Trophoblast cell (in vitro differentiated cells and primary cell): Measurements from ENCODE around the gene THSD4.

Experiments
- DNase-seq, 2 donors: peaks; one replicate each; pipeline ENCODE4 v3.0.0-alpha.2; 2016
- H2AFZ ChIP-seq: 2 replicates; pipeline ENCODE4 v1.6.1; 2013; ENCODE audit warnings: low read length, moderate library complexity, mild to moderate bottlenecking; ENCODE audit not compliant: insufficient read depth, poor library complexity
- H2AK5ac ChIP-seq: 2 replicates; pipeline ENCODE4 v1.6.1; 2013; ENCODE audit warnings: mild to moderate bottlenecking, low read length
- H2BK120ac ChIP-seq: 2 replicates; pipeline ENCODE4 v1.6.1; 2013; ENCODE audit warnings: low read length, mild to moderate bottlenecking, moderate library complexity; ENCODE audit not compliant: insufficient read depth, poor library complexity
- H2BK12ac ChIP-seq: 2 replicates; pipeline ENCODE4 v1.6.1; 2013; ENCODE audit warnings: mild to moderate bottlenecking, low read length, moderate library complexity
- H2BK5ac ChIP-seq: 2 replicates; pipeline ENCODE4 v1.6.1; 2013; ENCODE audit warnings: low read length, low read depth, moderate library complexity, mild to moderate bottlenecking; ENCODE audit not compliant: poor library complexity
- H3K14ac ChIP-seq: 2 replicates; pipeline ENCODE4 v1.6.1; 2013; ENCODE audit warnings: mild to moderate bottlenecking, low read length
- H3K18ac ChIP-seq: 2 replicates; pipeline ENCODE4 v1.6.1; 2013; ENCODE audit warnings: mild to moderate bottlenecking, low read length
- H3K23ac ChIP-seq: 2 replicates; pipeline ENCODE4 v1.6.1; 2013; ENCODE audit warnings: low read length
- H3K27ac ChIP-seq: 2 replicates; pipeline ENCODE4 v1.5.1; 2013; ENCODE audit warnings: low read depth, mild to moderate bottlenecking, inconsistent platforms, low read length, moderate library complexity
- H3K27me3 ChIP-seq: 2 replicates; pipeline ENCODE4 v1.6.1; 2013; ENCODE audit warnings: inconsistent platforms, mild to moderate bottlenecking, low read length, moderate library complexity; ENCODE audit not compliant: insufficient read depth
- H3K36me3 ChIP-seq, 2 experiments: 1 replicate in 1 of 2; 2 replicates in 1 of 2; pipeline ENCODE4 v1.6.1; 2013; ENCODE audit warnings: low read length in 2 of 2, mild to moderate bottlenecking in 2 of 2, moderate library complexity in 1 of 2; ENCODE audit not compliant: insufficient read depth in 2 of 2, control insufficient read depth in 1 of 2
- H3K4ac ChIP-seq: 2 replicates; pipeline ENCODE4 v1.6.1; 2013; ENCODE audit warnings: low read depth, mild to moderate bottlenecking, low read length, moderate library complexity
- H3K4me1 ChIP-seq, 2 experiments: 1 replicate in 1 of 2; 2 replicates in 1 of 2; pipeline ENCODE4 v1.6.1; 2013; ENCODE audit warnings: low read length in 2 of 2, mild to moderate bottlenecking in 2 of 2, moderate library complexity in 1 of 2; ENCODE audit not compliant: insufficient read depth in 2 of 2, control insufficient read depth in 1 of 2
- H3K4me2 ChIP-seq: 2 replicates; pipeline ENCODE4 v1.6.1; 2013; ENCODE audit warnings: inconsistent platforms, mild to moderate bottlenecking, low read length, moderate library complexity
- H3K4me3 ChIP-seq: 2 replicates; pipeline ENCODE4 v1.5.1; 2013; ENCODE audit warnings: mild to moderate bottlenecking, low read depth, low read length, inconsistent platforms
- H3K79me1 ChIP-seq: one replicate; pipeline ENCODE4 v1.6.1; 2013; ENCODE audit warnings: low read length
- H3K79me2 ChIP-seq: 2 replicates; pipeline ENCODE4 v1.6.1; 2013; ENCODE audit warnings: low read length, mild to moderate bottlenecking; ENCODE audit not compliant: control insufficient read depth, insufficient read depth, poor library complexity
- H3K9ac ChIP-seq: 2 replicates; pipeline ENCODE4 v1.6.1; 2013; ENCODE audit warnings: mild to moderate bottlenecking, low read length
- H3K9me3 ChIP-seq: 2 replicates; pipeline ENCODE4 v1.6.1; 2013; ENCODE audit warnings: low read depth, mild to moderate bottlenecking, control low read depth, inconsistent platforms, low read length; ENCODE audit not compliant: insufficient read depth
- H4K12ac ChIP-seq: 2 replicates; pipeline ENCODE4 v1.6.1; 2013; ENCODE audit warnings: low read depth, mild to moderate bottlenecking, low read length, moderate library complexity
- H4K8ac ChIP-seq: 2 replicates; pipeline ENCODE4 v1.6.1; 2013; ENCODE audit warnings: low read depth, mild to moderate bottlenecking, low read length, moderate library complexity
- H4K91ac ChIP-seq: one replicate; pipeline ENCODE4 v1.6.1; 2013; ENCODE audit warnings: low read depth, mild to moderate bottlenecking, low read length, moderate library complexity
- WGBS: extraction: QIAGEN DNeasy Blood & Tissue Kit; methylation state at CpG from one replicate; pipeline ENCODE4 v1.1.7; 2013; ENCODE audit warnings: missing lambda C conversion rate; ENCODE audit not compliant: insufficient read length, insufficient coverage; ENCODE audit errors: extremely low coverage; 5-methylcytosine and 5-hydroxymethylcytosine counted together

Gene THSD4

DNA sequence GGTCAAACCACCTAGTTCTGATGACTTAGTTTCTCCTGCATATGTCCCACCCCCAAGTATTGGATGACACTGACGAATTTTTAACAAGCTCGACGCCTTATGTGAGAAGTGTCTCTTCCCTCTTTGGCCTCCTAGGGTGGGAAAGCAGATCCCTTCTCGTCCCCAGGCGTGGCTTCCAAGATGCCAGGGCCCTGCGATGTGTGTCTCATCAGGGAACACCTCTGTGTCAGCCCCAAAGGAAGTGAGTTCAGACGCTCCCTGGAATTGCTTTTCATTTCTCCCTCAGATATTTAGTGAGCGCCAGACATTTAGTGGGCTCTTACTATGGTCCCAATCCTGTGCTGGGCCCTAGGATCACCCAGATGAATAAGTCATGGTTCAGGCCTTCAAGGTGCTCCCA, 482.4 kb downstream of the THSD4 start:
- Histone ChIP-seq H3K4me1 (no peaks in the 10 kb centered on the region), H3K4me2 (no peak overlapping the region), H3K4me3 (no peak overlapping the region), H3K9me3 (peaks cover 1% of the 10 kb centered on the region), H3K18ac (no peak overlapping the region), H4K91ac (no peak overlapping the region), H3K4ac (no peak overlapping the region), H3K36me3 (no peaks in the 10 kb centered on the region), H3K79me2 (no peaks in the 10 kb centered on the region), H3K79me1 (no peaks in the 10 kb centered on the region), H2AFZ (no peak overlapping the region), H2BK5ac (no peak overlapping the region), H4K8ac (no peak overlapping the region), H3K27me3 (no peaks in the 10 kb centered on the region), H4K12ac (no peak overlapping the region), H3K23ac (no peak overlapping the region), H2AK5ac (no peak overlapping the region), H3K27ac (no peak overlapping the region), H2BK12ac (no peak overlapping the region), H3K9ac (no peak overlapping the region), H2BK120ac (no peak overlapping the region), H3K14ac (no peak overlapping the region)
- WGBS = no CpG with 5 or more reads among the region's 8 CpGs
- no peak for DNase-seq

DNA sequence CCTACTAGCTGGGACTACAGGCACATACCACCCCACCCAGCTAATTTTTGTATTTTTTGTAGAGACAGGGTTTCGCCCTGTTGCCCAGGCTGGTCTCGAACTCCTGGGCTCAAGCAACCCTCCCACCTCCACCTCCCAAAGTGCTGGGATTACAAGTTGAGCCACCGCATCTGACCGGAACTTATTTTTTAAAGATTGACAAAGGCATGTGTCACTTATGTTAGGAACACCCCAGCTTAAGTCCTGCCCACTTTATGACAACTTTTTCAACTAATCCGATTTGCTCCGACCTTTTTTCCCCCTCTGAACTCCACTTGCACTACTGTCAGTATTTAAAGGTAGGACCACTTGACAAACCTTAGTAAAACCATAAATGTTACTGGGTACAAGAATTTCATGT, 483.5 kb downstream of the THSD4 start:
- no peak overlapping the region for H4K8ac ChIP-seq
- no peak overlapping the region for H3K4ac ChIP-seq
- H3K27me3 ChIP-seq = no peaks in the 10 kb centered on the region
- no peaks in the 10 kb centered on the region for H3K79me2 ChIP-seq
- no peak overlapping the region for H3K4me3 ChIP-seq
- H2BK120ac ChIP-seq = no peak overlapping the region
- no peak overlapping the region for H3K9ac ChIP-seq
- H4K91ac ChIP-seq = no peak overlapping the region
- H4K12ac ChIP-seq = no peak overlapping the region
- DNase-seq = no peak
- H2AK5ac ChIP-seq = no peak overlapping the region
- no CpG with 5 or more reads among the region's 6 CpGs for WGBS
- H2BK5ac ChIP-seq = no peak overlapping the region
- no peak overlapping the region for H3K23ac ChIP-seq
- H3K36me3 ChIP-seq = no peaks in the 10 kb centered on the region
- no peaks in the 10 kb centered on the region for H3K79me1 ChIP-seq
- no peak overlapping the region for H3K4me2 ChIP-seq
- no peak overlapping the region for H3K14ac ChIP-seq
- no peaks in the 10 kb centered on the region for H3K4me1 ChIP-seq
- H3K9me3 ChIP-seq = peaks cover 1% of the 10 kb centered on the region
- no peak overlapping the region for H3K18ac ChIP-seq
- no peak overlapping the region for H2AFZ ChIP-seq
- H2BK12ac ChIP-seq = no peak overlapping the region
- no peak overlapping the region for H3K27ac ChIP-seq

DNA sequence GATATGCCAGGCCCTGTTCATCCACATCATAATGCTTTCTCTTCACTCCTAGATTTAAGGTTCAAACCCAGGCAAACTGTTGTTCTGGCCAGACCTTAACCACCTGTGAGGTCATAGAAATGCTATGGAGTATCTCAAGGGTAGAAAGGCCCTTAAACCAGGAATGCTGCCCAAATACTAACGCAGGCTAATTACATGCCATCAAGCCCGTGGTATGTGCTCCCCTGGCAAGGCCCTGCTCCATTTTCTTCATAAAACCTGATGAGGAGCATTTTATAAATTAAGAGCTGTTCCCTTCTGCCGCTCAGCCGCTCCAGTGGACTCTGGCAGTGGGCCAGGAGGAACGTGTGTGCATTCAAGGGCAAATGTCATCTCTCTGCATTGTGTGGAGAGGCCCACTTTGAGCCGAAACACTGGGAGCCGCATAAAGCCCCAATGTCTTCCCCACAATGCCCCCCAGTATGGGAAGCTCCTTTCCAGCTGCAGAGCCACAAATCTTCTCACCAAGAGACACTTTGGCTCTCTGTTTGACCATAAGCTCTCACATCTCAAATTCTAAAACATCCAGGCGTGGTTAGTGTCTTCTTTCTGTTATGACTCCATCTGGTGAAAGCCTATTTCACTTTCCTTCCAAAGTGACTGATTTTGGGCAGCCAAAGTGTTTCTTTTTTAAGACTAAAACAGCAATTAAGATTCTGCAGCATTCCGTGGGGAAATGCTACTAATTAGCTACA, 484.3 kb downstream of the THSD4 start:
- Histone ChIP-seq H3K36me3 (no peaks in the 10 kb centered on the region), H3K27me3 (no peaks in the 10 kb centered on the region), H3K23ac (no peak overlapping the region), H3K27ac (no peak overlapping the region), H3K18ac (no peak overlapping the region), H3K4me1 (no peaks in the 10 kb centered on the region), H3K9me3 (no peaks in the 10 kb centered on the region), H3K9ac (no peak overlapping the region), H2BK120ac (no peak overlapping the region), H3K4me2 (no peak overlapping the region), H2AK5ac (no peak overlapping the region), H3K4me3 (no peak overlapping the region), H4K12ac (no peak overlapping the region), H4K8ac (no peak overlapping the region), H4K91ac (no peak overlapping the region), H3K4ac (no peak overlapping the region), H2AFZ (no peak overlapping the region), H3K79me1 (no peaks in the 10 kb centered on the region), H2BK12ac (no peak overlapping the region), H3K14ac (no peak overlapping the region), H2BK5ac (no peak overlapping the region), H3K79me2 (no peaks in the 10 kb centered on the region)
- WGBS = no CpG with 5 or more reads among the region's 9 CpGs
- no peak for DNase-seq

DNA sequence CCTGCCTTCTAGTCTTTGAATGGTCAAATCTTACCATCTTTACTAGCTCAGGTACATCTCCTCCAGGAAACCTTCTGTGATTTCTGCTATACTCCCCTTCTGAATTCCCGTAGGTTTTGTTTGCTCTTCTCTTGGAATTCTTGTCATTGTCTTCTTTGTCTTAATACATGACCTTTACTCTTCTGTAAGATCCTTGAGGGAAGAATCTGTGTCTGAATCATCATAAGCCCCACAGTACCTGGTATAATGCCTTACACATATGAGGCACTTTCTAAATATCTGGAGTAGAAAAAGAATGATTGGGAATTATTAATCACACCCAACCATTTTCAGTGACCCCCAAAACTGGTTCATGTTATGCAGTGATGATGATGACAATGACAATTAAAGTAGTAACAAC, 485.0 kb downstream of the THSD4 start:
- Histone ChIP-seq H3K36me3 (no peaks in the 10 kb centered on the region), H4K91ac (no peak overlapping the region), H3K23ac (no peak overlapping the region), H3K27me3 (no peaks in the 10 kb centered on the region), H3K14ac (no peak overlapping the region), H3K9ac (no peak overlapping the region), H3K4me3 (no peak overlapping the region), H3K18ac (no peak overlapping the region), H4K12ac (no peak overlapping the region), H4K8ac (no peak overlapping the region), H3K4ac (no peak overlapping the region), H2AFZ (no peak overlapping the region), H2BK12ac (no peak overlapping the region), H2BK5ac (no peak overlapping the region), H2BK120ac (no peak overlapping the region), H3K27ac (no peak overlapping the region), H3K4me1 (no peaks in the 10 kb centered on the region), H3K79me2 (no peaks in the 10 kb centered on the region), H3K79me1 (no peaks in the 10 kb centered on the region), H2AK5ac (no peak overlapping the region), H3K4me2 (no peak overlapping the region), H3K9me3 (no peaks in the 10 kb centered on the region)
- WGBS = no CpG with 5 or more reads among the region's 1 CpG
- DNase-seq = no peak
